ENCODE results near the gene SCN1B. TPM values are rescaled to one million over a fixed set of nuclear protein-coding genes. Genes with fewer than 3 reads are reported as not detected.

The SCN1B gene
- total and polyA plus RNA-seq, 10 of the 15 experiments (the other 5 are each of a cell fraction or from before 2014, with no cell fraction given): 0.04 to 0.54 (median 0.11) TPM; not detected in 3

GRCh38 chr19:34999498-35000337, 30.6 kb upstream of the SCN1B start, which contains the start of gene GRAMD1A (continued):
- TF ChIP-seq RAD51 (IDR thresholded peaks at IDR 0.05) (peak; percentile 77; the same call in 1 of the 2 replicates), ZZZ3 (IDR thresholded peaks at IDR 0.05; ENCODE audit: control insufficient read depth, insufficient read length, low read depth) (no peak), MYC (IDR thresholded peaks at IDR 0.05; ENCODE audit: insufficient read depth, insufficient read length, insufficient replicate concordance, low read length, severe bottlenecking) (no peak), NR2F1 (conservative IDR thresholded peaks at IDR 0.05) (peak; percentile 82; the same call in 1 of the 2 replicates), ATF3 (IDR thresholded peaks at IDR 0.05; ENCODE audit: borderline replicate concordance, extremely low read depth, low read depth, low read length) (no peak), PRDM15 (CRISPR knock-in tag; IDR thresholded peaks at IDR 0.05) (0 out of 2 replicates have a peak, but pooled peaks have one; percentile 45), FOXM1 (IDR thresholded peaks at IDR 0.05; ENCODE audit: low read depth, low read length) (no peak), RELA (IDR thresholded peaks at IDR 0.05; ENCODE audit: borderline replicate concordance, partially characterized antibody) (peak; percentile 73), SMC3 (IDR thresholded peaks at IDR 0.05; ENCODE audit: borderline replicate concordance, low read length) (no peak), YBX1 (IDR thresholded peaks at IDR 0.05) (no peak), LARP7 (IDR thresholded peaks at IDR 0.05) (peak; percentile 55; the same call in 1 of the 2 replicates), IKZF2 (IDR thresholded peaks at IDR 0.05) (peak; percentile 67 to 75; a peak in 3 of 4 replicates), MXI1 (IDR thresholded peaks at IDR 0.05; ENCODE audit: low read depth, low read length) (0 out of 2 replicates have a peak, but pooled peaks have one; percentile 12), ESRRA (IDR thresholded peaks at IDR 0.05; ENCODE audit: low read length) (no peak), BMI1 (IDR thresholded peaks at IDR 0.05; ENCODE audit: borderline replicate concordance) (no peak; the same call in 1 of the 2 replicates), TCF12 (IDR thresholded peaks at IDR 0.05; ENCODE audit: low read depth, low read length) (no peak), NBN (IDR thresholded peaks at IDR 0.05) (peak; percentile 40)
- TF ChIP-seq, protein P1, sequence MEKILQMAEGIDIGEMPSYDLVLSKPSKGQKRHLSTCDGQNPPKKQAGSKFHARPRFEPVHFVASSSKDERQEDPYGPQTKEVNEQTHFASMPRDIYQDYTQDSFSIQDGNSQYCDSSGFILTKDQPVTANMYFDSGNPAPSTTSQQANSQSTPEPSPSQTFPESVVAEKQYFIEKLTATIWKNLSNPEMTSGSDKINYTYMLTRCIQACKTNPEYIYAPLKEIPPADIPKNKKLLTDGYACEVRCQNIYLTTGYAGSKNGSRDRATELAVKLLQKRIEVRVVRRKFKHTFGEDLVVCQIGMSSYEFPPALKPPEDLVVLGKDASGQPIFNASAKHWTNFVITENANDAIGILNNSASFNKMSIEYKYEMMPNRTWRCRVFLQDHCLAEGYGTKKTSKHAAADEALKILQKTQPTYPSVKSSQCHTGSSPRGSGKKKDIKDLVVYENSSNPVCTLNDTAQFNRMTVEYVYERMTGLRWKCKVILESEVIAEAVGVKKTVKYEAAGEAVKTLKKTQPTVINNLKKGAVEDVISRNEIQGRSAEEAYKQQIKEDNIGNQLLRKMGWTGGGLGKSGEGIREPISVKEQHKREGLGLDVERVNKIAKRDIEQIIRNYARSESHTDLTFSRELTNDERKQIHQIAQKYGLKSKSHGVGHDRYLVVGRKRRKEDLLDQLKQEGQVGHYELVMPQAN (conservative IDR thresholded peaks at IDR 0.05): peak; percentile 12; the same call in 1 of the 2 replicates
- TF ChIP-seq, protein P2, sequence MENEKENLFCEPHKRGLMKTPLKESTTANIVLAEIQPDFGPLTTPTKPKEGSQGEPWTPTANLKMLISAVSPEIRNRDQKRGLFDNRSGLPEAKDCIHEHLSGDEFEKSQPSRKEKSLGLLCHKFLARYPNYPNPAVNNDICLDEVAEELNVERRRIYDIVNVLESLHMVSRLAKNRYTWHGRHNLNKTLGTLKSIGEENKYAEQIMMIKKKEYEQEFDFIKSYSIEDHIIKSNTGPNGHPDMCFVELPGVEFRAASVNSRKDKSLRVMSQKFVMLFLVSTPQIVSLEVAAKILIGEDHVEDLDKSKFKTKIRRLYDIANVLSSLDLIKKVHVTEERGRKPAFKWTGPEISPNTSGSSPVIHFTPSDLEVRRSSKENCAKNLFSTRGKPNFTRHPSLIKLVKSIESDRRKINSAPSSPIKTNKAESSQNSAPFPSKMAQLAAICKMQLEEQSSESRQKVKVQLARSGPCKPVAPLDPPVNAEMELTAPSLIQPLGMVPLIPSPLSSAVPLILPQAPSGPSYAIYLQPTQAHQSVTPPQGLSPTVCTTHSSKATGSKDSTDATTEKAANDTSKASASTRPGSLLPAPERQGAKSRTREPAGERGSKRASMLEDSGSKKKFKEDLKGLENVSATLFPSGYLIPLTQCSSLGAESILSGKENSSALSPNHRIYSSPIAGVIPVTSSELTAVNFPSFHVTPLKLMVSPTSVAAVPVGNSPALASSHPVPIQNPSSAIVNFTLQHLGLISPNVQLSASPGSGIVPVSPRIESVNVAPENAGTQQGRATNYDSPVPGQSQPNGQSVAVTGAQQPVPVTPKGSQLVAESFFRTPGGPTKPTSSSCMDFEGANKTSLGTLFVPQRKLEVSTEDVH (IDR thresholded peaks at IDR 0.05; ENCODE audit: low read depth, partially characterized antibody): no peak
